HG03064 (cell line): ENCODE data around the gene CYTL1.
"Not testable (repeated sequence)": the region's sequence is repeated elsewhere in the genome, so short reads cannot be mapped to it uniquely, and the experiment has no call there.

ENCODE experiments used
- ATAC-seq: cut with Tn5 transposase; IDR thresholded peaks from one replicate; pipeline ENCODE4 v1.9.1; 2021; ENCODE audit warnings: low read depth; ENCODE audit not compliant: unreplicated experiment

Gene CYTL1

GRCh38 chr4:5019274-5019673, at the start of gene CYTL1:
TSS of gene CYTL1 (minus strand) at chr4:5019458. CDS start at chr4:5019445, 13 bp downstream.
- ATAC-seq: no peak

GRCh38 chr4:5067908-5068307, 48.6 kb upstream of the CYTL1 start:
- no peak for ATAC-seq

GRCh38 chr4:5066968-5067367, 47.7 kb upstream of the CYTL1 start:
- ATAC-seq: not testable (repeated sequence)

- no peak for ATAC-seq
Measured at GRCh38 chr4:5066101-5066500, 46.8 kb upstream of the CYTL1 start.

GRCh38 chr4:5055411-5055810, 36.2 kb upstream of the CYTL1 start:
- no peak for ATAC-seq

GRCh38 chr4:5054532-5054931, 35.3 kb upstream of the CYTL1 start:
- ATAC-seq: no peak

GRCh38 chr4:5052726-5053425, 33.6 kb upstream of the CYTL1 start:
- no peak for ATAC-seq

GRCh38 chr4:5052204-5052702, 33.0 kb upstream of the CYTL1 start:
- ATAC-seq: no peak

GRCh38 chr4:5051278-5052203, 32.3 kb upstream of the CYTL1 start, which contains the start of gene STK32B:
TSS of gene STK32B (plus strand) at chr4:5051480.
- ATAC-seq: no peak

- no peak for ATAC-seq
Measured at GRCh38 chr4:5050520-5051277, 31.4 kb upstream of the CYTL1 start.

- ATAC-seq: no peak
Measured at GRCh38 chr4:5048721-5049120, 29.5 kb upstream of the CYTL1 start.

- no peak for ATAC-seq
Measured at GRCh38 chr4:5045097-5045496, 25.8 kb upstream of the CYTL1 start.

GRCh38 chr4:5044341-5044740, 25.1 kb upstream of the CYTL1 start:
- ATAC-seq: no peak

GRCh38 chr4:5043579-5043978, 24.3 kb upstream of the CYTL1 start:
- ATAC-seq: no peak

GRCh38 chr4:5041699-5042098, 22.4 kb upstream of the CYTL1 start:
- no peak for ATAC-seq

- no peak for ATAC-seq
Measured at GRCh38 chr4:5040856-5041620, 21.8 kb upstream of the CYTL1 start.

- no peak for ATAC-seq
Measured at GRCh38 chr4:5039800-5040199, 20.5 kb upstream of the CYTL1 start.

- no peak for ATAC-seq
Measured at GRCh38 chr4:5037553-5038551, 18.6 kb upstream of the CYTL1 start.

- ATAC-seq: no peak
Measured at GRCh38 chr4:5036239-5036638, 17.0 kb upstream of the CYTL1 start.
